ENCODE measurements around the gene OR56B1. TPM values are rescaled to one million over a fixed set of nuclear protein-coding genes. Genes with fewer than 3 reads are reported as not detected.
"Not testable (repeated sequence)": the region's sequence is repeated elsewhere in the genome, so short reads cannot be mapped to it uniquely, and the experiment has no call there.

OR56B1 gene, protein sequence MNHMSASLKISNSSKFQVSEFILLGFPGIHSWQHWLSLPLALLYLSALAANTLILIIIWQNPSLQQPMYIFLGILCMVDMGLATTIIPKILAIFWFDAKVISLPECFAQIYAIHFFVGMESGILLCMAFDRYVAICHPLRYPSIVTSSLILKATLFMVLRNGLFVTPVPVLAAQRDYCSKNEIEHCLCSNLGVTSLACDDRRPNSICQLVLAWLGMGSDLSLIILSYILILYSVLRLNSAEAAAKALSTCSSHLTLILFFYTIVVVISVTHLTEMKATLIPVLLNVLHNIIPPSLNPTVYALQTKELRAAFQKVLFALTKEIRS
- not detected for total RNA-seq

DNA sequence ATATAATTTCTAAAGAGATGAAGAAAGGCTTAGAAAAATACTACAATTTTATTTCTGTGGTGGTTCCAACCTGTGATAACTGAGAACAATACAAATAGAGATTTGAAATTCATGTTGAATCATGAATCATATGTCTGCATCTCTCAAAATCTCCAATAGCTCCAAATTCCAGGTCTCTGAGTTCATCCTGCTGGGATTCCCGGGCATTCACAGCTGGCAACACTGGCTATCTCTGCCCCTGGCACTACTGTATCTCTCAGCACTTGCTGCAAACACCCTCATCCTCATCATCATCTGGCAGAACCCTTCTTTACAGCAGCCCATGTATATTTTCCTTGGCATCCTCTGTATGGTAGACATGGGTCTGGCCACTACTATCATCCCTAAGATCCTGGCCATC, at the start of gene OR56B1:
Gene OR56B1, plus strand, starts transcription at position 53 of the 400 bp plus-strand sequence. Its CDS starts 69 bp downstream, at position 122.
- H3K27ac ChIP-seq = no peak within 1 kb of the TSS
- H3K36me3 ChIP-seq = no peaks in the 10 kb centered on the region
- no peaks in the 10 kb centered on the region for H3K27me3 ChIP-seq
- TF ChIP-seq, protein P1, sequence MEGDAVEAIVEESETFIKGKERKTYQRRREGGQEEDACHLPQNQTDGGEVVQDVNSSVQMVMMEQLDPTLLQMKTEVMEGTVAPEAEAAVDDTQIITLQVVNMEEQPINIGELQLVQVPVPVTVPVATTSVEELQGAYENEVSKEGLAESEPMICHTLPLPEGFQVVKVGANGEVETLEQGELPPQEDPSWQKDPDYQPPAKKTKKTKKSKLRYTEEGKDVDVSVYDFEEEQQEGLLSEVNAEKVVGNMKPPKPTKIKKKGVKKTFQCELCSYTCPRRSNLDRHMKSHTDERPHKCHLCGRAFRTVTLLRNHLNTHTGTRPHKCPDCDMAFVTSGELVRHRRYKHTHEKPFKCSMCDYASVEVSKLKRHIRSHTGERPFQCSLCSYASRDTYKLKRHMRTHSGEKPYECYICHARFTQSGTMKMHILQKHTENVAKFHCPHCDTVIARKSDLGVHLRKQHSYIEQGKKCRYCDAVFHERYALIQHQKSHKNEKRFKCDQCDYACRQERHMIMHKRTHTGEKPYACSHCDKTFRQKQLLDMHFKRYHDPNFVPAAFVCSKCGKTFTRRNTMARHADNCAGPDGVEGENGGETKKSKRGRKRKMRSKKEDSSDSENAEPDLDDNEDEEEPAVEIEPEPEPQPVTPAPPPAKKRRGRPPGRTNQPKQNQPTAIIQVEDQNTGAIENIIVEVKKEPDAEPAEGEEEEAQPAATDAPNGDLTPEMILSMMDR (IDR thresholded peaks at IDR 0.05) = no peak
- H3K9ac ChIP-seq (ENCODE audit: low read depth in 2 of 2, low read length in 2 of 2) = no peak within 1 kb of the TSS
- intact Hi-C loops (cut with DNase I) = no loop called here
- DNase-seq = no peak
- no peaks in the 10 kb centered on the region for H3K4me1 ChIP-seq
- H3K9me3 ChIP-seq = no peaks in the 10 kb centered on the region
- no peak within 1 kb of the TSS for H3K4me3 ChIP-seq

DNA sequence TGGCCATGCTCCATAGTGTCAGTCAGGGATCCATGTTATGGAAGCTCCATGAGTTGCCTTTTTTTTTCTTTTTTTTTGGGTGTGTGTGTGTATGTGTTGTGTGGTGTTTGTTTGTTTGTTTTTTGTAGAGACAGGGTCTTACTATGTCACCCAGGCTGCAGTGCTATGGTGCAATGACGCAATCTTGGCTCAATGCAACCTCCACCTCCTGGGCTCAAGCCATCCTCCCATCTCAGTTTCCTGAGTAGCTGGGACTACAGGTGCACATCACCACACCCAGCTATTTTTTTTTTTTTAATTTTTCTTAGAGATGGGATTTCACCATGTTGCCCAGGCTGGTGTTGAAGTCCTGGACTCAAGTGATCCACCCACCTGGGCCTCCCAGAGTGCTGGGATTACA, 47.8 kb upstream of the OR56B1 start:
- intact Hi-C loops (cut with DNase I) = loop anchor here (10.0 kb wide), 1 partner anchor 64 kb away; the partner anchor contains the start of gene TRIM34
- Histone ChIP-seq H3K4me3 (no peak overlapping the region), H3K4me1 (no peaks in the 10 kb centered on the region), H3K27ac (no peak overlapping the region), H3K27me3 (no peaks in the 10 kb centered on the region), H3K9me3 (no peaks in the 10 kb centered on the region), H3K36me3 (no peaks in the 10 kb centered on the region), H3K9ac (ENCODE audit: low read depth in 2 of 2, low read length in 2 of 2) (no peak overlapping the region)
- no peak for DNase-seq
- TF ChIP-seq, protein P1 (IDR thresholded peaks at IDR 0.05) = no peak

DNA sequence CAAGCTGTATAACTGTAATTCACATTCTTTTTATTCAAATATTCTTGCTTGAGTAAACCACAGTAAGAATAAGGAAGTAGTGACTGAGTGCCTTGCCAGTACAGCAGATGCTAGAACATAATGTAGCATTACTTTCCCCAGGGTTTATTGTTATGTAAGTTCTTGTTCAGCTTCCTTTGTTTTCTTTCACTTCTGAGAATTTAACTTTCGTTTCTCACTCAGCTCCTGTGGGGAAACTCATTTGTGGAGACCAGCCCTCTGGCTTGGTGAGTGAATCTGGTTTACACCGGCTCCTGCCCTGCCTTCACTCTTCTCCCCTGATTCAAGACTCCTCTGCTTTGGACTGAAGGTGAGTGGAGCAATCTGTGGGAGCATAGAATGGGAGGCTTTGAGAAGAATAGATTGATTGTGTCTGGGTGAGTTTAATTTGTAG, 46.7 kb upstream of the OR56B1 start, which contains the start of gene TRIM22:
Gene TRIM22, plus strand, starts transcription at position 240 of the 433 bp plus-strand sequence. CDS start 6,443 bp downstream, outside the sequence.
- intact Hi-C loops (cut with DNase I) = loop anchor here (10.0 kb wide), 1 partner anchor 65 kb away; the partner anchor contains the start of gene TRIM34
- no peaks in the 10 kb centered on the region for H3K4me1 ChIP-seq

DNA sequence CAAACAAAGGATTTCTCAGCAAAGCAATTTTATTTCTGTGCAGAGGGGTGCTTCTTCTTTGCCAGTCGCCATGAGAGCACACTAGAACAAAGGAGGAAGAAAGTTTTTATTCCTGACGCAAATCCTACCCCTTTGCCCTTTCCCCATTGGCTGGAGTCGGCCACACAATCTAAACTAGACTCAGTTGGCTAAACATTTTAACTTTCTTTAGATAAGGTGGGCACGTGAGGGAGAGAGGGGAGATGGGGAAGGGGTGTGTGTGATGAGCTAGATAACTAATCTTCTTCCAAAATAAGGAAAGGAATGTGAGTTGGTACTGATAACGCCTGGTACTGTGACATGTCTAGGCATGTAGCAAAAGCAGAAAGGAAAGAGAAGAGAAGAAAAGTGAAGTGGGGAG, 46.0 kb upstream of the OR56B1 start:
- Histone ChIP-seq H3K36me3 (no peaks in the 10 kb centered on the region), H3K9ac (ENCODE audit: low read depth in 2 of 2, low read length in 2 of 2) (peak overlapping the region; percentile 45 to 84), H3K27ac (peak overlapping the region; percentile 77), H3K4me1 (no peaks in the 10 kb centered on the region), H3K9me3 (no peaks in the 10 kb centered on the region), H3K4me3 (peak overlapping the region; percentile 12), H3K27me3 (no peaks in the 10 kb centered on the region)
- intact Hi-C loops (cut with DNase I) = no loop called here
- TF ChIP-seq, protein P1 (IDR thresholded peaks at IDR 0.05) = no peak
- no peak for DNase-seq

More for the DNA sequence above, 46.7 kb upstream of the OR56B1 start, which contains the start of gene TRIM22:
- TF ChIP-seq, protein P1 (IDR thresholded peaks at IDR 0.05) = no peak
- H3K4me3 ChIP-seq = peak within 1 kb of the TSS; percentile 12
- H3K9ac ChIP-seq (ENCODE audit: low read depth in 2 of 2, low read length in 2 of 2) = peak within 1 kb of the TSS; percentile 45 to 84
- no peaks in the 10 kb centered on the region for H3K36me3 ChIP-seq
- no peaks in the 10 kb centered on the region for H3K9me3 ChIP-seq
- peak within 1 kb of the TSS; percentile 77 for H3K27ac ChIP-seq
- no peaks in the 10 kb centered on the region for H3K27me3 ChIP-seq
- peak; percentile 58 for DNase-seq

DNA sequence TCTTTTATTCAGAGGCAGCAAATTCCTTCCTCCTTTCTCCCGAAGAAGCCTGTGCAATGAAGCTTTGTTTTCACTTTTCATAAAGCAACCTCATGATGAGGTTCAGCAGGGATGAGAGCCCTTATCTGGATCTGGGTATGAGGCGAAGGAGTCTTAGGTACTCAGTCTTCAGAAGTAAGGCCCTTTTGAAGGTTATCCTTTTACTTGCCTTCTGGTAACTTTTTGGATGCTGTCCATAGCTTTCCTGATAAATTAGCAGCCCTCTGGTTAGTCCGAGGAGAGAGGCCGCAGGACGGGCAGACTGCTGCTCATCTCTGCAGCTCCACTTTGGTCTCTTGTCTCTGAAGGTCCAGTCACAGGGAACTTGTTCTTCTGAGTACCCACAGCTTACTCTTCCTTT, 45.5 kb upstream of the OR56B1 start:
- peak overlapping the region in 1 of 2 donors; percentile 84 for H3K9ac ChIP-seq (ENCODE audit: low read depth in 2 of 2, low read length in 2 of 2)
- H3K4me3 ChIP-seq = peak overlapping the region; percentile 12
- no peaks in the 10 kb centered on the region for H3K27me3 ChIP-seq
- H3K9me3 ChIP-seq = no peaks in the 10 kb centered on the region
- TF ChIP-seq, protein P1 (IDR thresholded peaks at IDR 0.05) = no peak
- no peaks in the 10 kb centered on the region for H3K36me3 ChIP-seq
- DNase-seq = no peak
- intact Hi-C loops (cut with DNase I) = no loop called here
- H3K27ac ChIP-seq = peak overlapping the region; percentile 77
- no peaks in the 10 kb centered on the region for H3K4me1 ChIP-seq

DNA sequence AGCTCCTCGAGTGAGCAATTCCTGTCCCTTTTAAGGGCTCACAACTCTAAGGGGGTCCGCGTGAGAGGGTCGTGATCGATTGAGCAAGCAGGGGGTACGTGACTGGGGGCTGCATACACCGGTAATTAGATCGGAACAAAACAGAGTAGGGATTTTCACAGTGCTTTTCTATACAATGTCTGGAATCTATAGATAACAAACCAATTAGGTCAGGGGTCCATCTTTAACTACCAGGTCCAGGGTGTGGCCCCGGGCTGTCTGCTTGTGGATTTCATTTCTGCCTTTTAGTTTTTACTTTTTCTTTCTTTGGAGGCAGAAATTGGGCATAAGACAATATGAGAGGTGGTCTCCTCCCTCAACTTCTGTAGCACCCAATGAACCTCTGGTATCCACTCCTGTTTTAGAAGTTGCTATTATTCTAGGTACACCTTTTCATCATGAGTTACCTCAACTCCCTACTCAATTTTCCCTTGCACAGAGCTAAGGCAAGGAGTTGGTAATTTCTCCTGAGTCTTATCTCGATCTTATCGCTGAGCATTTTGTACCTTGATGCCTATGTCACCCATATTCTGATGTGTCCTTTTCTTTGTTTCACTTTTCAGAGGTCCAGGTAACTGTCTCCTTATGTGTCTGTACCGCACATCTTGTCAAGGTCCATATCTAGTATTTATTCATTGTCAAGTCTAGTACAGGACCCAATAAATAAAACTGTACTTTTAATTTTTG, 44.8 kb upstream of the OR56B1 start:
- DNase-seq; H3K4me1 ChIP-seq; H3K36me3 ChIP-seq; intact Hi-C loops (cut with DNase I); H3K9me3 ChIP-seq; H3K27me3 ChIP-seq: not testable (repeated sequence)
- Histone ChIP-seq H3K4me3 (peak overlapping the region; percentile 12), H3K9ac (ENCODE audit: low read depth in 2 of 2, low read length in 2 of 2) (peak overlapping the region in 1 of 2 donors; percentile 84), H3K27ac (peak overlapping the region; percentile 77)
